ENCODE data around the gene FANK1.

The FANK1 gene

DNA sequence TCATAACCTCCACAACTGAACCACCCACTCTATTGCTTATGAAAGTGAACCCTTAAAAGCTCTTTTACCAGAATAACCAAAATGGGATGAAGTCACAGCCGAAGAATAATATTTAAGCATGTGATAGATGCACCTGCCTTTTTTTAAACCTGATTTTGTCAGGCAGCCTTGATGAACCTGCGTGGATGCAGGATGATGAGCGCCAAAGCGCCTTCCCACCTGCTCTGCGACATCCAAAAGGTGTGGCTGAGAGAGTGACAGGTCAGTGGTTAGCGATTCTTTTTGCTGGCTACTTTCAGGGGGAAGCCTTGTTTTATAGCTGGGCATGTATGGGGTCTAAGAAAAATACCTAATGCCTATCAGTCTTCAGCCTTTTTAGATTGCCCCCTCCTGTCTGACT lies 157.8 kb downstream of the FANK1 start:
- DNase-seq (ENCODE audit: low read depth) = no peak
- H3K4me3 ChIP-seq (ENCODE audit: low read depth, low read length) = no peak overlapping the region
- no peak for TF ChIP-seq CTCF (IDR thresholded peaks at IDR 0.05; ENCODE audit: control insufficient read depth, extremely low read depth, insufficient read depth)

DNA sequence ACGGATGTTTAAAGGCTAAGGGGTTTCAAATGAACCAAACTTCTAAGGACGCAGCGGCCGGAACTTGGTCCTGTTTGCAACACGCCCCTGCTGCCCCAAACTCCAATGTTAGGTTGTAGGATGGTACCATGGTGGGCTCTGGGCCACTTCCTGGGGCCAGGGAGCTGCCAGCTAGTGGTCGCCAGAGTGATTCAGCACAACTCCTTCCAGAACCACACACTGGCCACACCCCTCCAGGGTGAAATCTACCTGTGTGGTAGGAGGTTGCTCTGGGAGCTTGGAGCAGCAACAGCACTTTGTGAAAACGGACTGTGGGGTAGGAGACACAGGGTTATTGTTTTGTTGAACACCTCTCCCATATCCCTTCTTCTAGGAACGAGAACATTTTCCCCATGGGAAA lies 161.1 kb downstream of the FANK1 start:
- no peak for DNase-seq (ENCODE audit: low read depth)
- H3K4me3 ChIP-seq (ENCODE audit: low read depth, low read length) = no peak overlapping the region
- no peak for TF ChIP-seq CTCF (IDR thresholded peaks at IDR 0.05; ENCODE audit: control insufficient read depth, extremely low read depth, insufficient read depth)

GRCh38 chr10:126058104-126058503 lies 161.7 kb downstream of the FANK1 start:
- H3K4me3 ChIP-seq (ENCODE audit: low read depth, low read length) = no peak overlapping the region
- TF ChIP-seq CTCF (IDR thresholded peaks at IDR 0.05; ENCODE audit: control insufficient read depth, extremely low read depth, insufficient read depth) = no peak
- no peak for DNase-seq (ENCODE audit: low read depth)

- H3K4me3 ChIP-seq (ENCODE audit: low read depth, low read length) = no peak overlapping the region
- no peak for TF ChIP-seq CTCF (IDR thresholded peaks at IDR 0.05; ENCODE audit: control insufficient read depth, extremely low read depth, insufficient read depth)
- no peak for DNase-seq (ENCODE audit: low read depth)
Observed at GRCh38 chr10:126058507-126058906, 162.1 kb downstream of the FANK1 start.
